ENCODE measurements around the gene ZNF500.

DNA sequence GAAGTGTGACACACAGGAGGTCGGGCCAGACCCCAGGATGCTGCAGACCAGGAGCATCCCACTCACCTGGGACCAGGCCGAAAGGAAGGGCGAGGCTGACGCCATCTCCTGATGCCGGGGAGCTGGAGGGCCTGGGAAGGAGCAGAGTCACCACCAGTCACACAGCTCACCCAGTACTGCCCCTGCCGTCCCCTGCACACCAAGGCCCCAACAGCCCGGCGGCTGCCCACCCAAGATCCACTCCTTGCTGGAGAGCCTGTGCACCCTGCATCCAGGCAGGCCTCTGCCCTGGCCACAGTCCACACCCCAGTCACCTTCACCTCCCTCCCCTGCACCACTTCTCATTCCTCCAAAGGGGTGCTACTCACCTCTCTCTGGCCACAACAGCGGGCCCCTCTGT, 4.8 kb downstream of the ZNF500 start:
- TF ChIP-seq BHLHE40 (IDR thresholded peaks at IDR 0.05; ENCODE audit: low read depth, low read length) = no peak
- no peak for TF ChIP-seq CTCF (IDR thresholded peaks at IDR 0.05)
- no peak for TF ChIP-seq EP300 (IDR thresholded peaks at IDR 0.05)
- TF ChIP-seq CEBPB (IDR thresholded peaks at IDR 0.05) = no peak
- no peak for TF ChIP-seq JUNB (IDR thresholded peaks at IDR 0.05)
- no peak for TF ChIP-seq JUN (IDR thresholded peaks at IDR 0.05)
- TF ChIP-seq PHF8 (IDR thresholded peaks at IDR 0.05; ENCODE audit: borderline replicate concordance, low read depth) = no peak
- TF ChIP-seq POLR2A (IDR thresholded peaks at IDR 0.05; ENCODE audit: low read length) = no peak

Data from A549 (cell line).